CD4-positive, alpha-beta T cell treated with Interleukin-12 subunit alpha and Interleukin-12 subunit beta, for 1 hour (primary cell): ENCODE results near the gene LAPTM5.

ENCODE experiments used
- DNase-seq: peaks from one replicate; pipeline ENCODE4 v3.0.0-alpha.2; 2020

LAPTM5 gene

DNA sequence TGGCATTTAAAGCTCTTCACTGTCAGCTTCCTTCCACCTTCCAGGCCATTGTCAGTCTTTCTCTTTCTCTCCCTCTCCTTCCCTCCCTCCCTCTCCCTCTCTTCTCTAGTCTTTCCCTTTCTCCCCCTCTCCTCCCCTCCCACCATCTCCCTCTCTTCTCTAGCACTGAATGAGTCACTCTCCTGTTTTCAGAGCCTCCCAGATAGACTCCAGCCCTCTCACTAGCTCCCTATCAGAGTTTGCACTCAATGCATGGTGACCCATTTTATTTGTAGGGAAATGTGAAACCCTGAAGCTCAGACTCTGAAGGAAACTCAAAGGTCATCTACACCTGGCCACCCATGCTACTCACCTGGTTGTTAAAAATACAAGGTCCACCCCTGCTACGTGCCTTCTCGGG, 29.8 kb downstream of the LAPTM5 start:
- DNase-seq = no peak

DNA sequence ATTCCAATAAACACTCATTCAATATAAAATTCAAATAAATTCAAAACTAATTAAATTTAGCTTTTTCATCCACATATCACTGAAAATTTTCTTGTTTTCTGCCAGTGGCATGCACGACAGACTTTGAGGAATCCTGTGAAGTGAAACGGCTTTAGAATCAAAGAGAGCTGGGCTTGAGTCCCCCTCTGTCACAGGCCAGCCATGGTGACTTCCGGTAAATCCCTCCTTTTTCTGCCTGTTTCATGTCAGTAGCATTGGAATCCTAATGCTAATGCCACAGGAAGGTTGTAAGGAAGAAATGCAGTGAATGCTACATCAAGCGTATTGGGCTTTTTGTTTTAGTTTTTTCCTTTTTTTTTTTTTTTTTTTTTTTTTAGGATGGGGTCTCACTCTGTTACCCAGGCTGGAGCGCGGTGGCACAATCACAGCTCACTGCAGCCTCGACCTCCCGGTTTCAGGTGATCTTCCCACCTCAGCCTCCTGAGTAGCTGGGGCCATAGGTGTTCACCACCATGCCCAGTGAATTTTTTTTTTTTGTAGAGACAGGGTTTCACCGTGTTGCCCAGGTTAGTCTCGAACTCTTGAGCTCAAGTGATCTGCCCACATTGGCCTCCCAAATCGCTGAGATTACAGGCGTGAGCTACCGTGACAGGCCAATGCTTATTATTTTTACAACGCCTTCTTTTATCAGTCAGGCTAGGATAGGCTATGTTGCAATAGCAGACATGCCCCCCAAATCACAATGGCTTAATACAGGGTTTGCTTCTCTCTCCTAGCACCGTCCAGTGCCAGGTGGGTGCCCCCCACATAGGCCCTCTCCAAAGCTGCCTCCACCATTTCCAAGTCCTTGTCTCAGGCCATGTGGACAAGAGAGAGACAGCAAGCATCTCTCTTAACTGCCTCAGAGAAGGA, 30.5 kb downstream of the LAPTM5 start:
- DNase-seq = no peak

GRCh38 chr1:30726236-30726635, 31.3 kb downstream of the LAPTM5 start:
- DNase-seq = no peak

DNA sequence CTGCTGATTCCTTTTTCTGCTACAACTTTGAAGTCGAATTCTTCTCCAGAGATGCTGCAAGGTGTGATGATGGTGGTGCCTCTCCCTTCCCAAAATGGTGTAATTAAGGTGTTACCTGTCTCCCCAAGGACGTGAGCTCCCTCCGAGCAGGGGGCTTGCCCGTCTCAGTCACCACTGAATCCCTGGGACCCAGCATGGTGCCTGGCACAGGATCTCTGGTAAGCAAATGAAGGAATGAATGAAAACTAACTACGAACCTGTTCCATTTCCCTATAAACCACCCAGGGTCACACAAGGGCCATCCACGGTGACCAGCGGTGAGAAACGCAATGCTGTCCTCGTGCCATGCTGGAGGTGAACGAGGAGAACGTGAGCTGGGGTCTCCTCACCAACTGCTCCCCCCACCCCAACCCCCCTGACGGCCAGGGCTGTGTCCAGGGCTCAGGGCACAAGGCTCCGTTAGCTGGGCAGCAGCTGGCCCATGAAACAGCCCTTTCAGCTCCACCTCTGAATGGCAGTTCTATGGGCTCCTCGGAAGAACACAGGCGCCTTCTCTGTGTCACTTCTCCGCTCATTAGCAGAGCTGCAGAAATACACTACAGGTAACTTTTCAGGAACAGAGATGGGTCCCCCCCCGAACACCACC, 32.0 kb downstream of the LAPTM5 start:
- no peak for DNase-seq

DNA sequence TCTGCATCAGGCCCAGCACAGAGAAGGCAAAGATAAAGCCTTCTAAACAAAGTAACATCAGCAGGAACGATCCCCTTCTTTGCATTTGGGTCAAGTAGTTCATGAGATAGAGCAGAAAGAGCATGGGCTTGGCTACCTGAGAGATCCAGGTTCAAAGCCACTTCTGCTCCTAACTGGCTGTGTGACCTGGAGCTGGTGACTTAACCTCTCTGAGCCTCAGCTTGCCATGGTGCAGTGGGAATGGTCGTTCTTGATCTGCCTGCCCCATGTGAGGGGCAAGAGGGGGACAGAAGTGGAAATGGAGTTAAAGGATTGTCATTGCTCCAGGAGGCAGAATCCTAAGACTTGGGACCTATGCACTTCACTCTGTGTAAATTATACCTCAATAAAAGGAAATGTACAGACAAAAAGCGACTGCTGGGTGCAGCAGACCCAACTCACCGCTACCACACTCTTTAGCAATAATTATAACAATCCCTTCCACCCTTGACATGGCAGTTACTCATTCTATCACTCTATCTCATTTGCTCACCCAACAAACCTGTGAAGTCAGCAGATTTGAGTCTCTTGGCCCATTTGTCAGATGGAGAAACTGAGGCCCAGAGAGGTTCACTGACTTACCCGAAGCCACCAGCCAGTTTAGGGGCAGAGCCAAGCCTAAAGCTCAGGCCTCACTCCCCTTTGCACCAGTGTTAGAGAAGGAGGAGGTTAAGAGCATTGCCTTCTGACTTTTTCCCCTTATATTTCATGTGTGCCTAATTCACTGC, 32.7 kb downstream of the LAPTM5 start:
- no peak for DNase-seq

- no peak for DNase-seq
Measured at GRCh38 chr1:30724175-30724574, 33.4 kb downstream of the LAPTM5 start.

- DNase-seq = no peak
Measured at GRCh38 chr1:30723331-30723755, 34.2 kb downstream of the LAPTM5 start, which contains the start of gene MATN1. Gene MATN1, minus strand, starts transcription at chr1:30723585. Its CDS starts 34 bp downstream, at chr1:30723551.

- no peak for DNase-seq
Measured at GRCh38 chr1:30721812-30722537, 35.6 kb downstream of the LAPTM5 start.

DNA sequence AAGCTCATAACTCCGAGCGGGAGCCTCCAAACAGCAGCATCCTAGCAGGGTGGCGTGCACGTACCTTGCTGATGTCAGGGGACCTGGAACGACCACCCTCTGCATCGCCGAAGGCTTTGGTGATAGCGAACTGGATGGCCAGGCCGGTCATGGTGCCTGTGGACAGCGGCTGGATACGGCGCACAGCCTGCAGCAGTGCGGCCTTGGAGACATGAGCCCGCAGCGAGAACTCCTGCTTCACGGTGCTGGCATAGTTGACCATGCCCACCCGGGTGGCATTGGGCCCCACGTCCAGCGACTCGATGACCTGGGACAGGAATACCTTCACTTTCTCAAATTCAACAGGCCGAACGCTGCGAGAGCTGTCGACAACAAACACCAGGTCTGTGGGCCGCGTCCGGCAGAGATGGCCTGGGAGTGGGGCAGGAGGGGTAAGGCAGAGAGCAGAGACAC, 36.2 kb downstream of the LAPTM5 start:
- no peak for DNase-seq

GRCh38 chr1:30720271-30721223, 37.0 kb downstream of the LAPTM5 start:
- DNase-seq = no peak

DNA sequence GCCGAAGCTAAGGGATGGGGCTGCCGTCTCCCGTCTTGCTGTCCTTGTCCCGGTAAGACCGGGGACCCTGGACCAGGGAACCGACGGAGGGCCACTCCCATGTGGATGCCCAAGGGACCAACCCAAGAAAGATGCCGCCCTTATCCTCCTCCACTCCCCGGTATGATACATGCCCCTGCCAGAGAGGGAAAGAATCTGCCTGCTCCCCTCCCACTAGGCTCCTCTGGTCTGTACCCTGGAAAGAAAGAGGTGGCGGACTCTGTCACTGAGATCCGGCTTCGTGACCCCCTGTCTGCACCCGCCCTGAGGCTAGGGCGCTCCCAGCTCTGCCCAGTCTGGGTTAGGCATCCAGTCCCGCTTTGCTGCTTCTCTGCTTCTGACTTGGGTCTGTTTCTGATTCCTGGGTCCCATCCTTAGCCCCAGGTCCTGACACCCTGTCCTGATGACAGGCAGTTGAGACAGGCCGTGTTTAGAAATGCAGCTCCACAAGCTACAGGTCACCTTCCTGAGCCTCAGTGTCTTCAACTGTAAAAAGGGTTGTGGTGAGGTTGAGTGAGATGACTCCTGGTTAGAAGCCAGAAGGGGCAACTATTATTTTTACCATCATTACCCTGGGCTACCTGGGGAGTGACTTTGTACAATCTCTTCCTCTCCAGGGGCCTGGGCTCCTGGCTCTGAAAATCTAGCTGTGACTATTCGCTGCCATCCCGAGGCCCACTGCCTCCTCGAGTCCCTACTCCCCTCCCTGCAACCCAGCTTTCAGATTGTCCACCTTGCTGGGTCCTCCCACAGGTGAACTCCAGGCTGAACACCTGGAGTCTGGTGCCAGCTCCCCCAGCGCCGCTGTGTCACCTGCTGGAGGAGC, 37.9 kb downstream of the LAPTM5 start:
- no peak for DNase-seq

DNA sequence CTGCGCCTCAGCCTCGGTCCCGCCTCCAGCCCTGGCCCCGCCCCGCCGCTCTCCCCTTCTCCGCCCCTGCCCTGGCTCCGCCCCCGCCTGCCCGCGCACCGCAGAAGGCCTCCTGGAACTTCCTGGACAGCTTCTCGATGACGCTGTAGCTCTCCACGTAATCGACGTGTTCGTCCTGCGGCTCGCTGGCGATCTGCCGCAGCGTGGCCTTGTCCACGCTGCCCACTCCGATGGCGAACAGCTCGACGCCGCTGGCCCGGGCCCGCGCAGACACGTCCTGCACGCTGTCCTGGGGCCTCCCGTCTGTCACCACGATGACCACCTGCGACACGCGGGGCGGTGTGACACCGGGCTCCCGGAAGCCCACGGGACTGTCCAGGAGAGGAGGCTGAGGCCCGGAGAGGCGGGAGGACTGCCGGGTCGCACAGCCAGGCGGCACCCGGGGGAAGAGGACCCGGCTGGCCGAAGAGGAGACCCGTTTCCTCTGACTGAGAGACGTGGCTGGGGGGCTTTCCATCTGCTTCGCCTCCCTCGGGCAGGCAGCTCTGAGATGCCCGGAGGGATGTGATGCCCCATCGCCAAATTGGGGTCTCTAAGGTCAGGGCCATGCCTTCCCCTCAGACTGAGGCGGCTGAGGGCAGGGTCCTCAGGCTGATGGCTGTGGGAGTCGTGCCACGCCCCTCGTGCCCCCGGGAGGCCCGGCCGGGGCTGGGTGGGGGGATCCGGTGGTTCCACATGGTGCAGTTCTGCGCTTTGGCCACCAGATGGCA, 38.8 kb downstream of the LAPTM5 start:
- DNase-seq = peak; percentile 88

- DNase-seq = peak; percentile 99
Measured at GRCh38 chr1:30718091-30718635, 39.4 kb downstream of the LAPTM5 start.

DNA sequence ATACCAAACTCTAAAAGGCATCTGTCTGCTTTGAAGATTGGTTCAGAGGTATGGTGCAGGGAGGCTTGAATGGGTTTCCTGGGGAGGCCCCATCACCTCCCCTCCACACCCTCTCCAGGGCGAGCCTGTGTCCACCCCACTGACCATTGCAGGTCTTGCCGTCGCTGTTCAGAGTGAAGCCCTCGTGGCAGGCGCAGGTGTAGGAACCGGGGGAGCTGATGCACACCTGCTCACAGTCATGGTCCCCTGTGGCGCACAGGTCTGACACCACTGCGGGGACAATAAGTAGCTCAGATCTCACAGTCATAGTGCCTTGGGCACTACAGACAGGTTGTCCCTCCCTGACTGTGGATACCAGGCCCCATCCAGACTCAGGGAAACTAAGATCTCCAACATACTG, 40.9 kb downstream of the LAPTM5 start:
- no peak for DNase-seq

DNA sequence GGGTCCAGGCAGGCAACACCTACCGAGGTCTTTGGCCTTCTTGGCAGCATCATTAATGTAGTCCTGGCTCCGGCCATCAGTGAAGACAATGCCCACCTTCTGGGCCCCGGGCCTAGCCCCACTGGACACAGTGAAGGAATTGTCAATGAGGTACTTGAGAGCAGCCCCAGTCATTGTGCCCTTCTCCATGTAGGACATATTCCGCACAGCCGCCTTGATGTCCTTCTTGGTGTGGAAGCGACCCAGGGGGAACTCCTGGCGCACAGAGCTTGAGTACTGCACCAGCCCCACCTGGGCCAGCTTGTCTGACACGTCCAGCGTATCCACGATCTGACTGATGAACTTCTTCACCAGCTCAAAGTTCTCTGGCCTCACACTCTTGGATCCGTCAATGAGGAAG, 41.7 kb downstream of the LAPTM5 start:
- no peak for DNase-seq

- DNase-seq = no peak
Measured at GRCh38 chr1:30715216-30715615, 42.4 kb downstream of the LAPTM5 start.

DNA sequence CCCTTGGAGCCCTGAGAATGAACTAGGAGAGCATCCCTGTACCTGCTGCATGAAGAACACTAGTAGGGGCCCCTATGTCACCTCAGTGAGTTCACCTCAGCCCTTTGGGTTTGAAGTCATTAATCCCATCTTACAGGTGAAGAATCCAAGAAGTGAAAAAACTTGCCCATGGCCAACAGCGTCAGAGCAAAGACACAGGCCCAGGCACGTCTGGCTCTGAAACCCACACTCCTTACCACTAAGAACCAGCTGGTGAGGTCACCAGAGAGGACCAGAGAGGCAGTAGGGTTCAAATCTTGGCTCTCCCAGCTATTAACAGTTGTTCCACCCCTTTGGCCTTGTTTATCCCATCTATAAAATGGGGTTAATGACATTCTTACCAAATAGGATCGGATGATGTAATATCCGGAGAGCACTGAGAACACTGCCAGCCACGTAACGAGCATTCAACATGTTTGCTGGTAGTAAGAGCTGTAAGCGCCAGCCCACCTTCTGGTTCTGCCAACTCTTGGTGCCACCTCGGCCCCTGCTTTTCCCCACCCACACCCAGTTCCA, 43.0 kb downstream of the LAPTM5 start:
- no peak for DNase-seq

GRCh38 chr1:30714025-30714424, 43.5 kb downstream of the LAPTM5 start:
- DNase-seq = no peak

- no peak for DNase-seq
Measured at GRCh38 chr1:30713311-30713710, 44.3 kb downstream of the LAPTM5 start.
